ENCODE results near the gene CRMP1.

Gene CRMP1

GRCh38 chr4:5893004-5893580 lies at the start of gene CRMP1:
TSS of gene CRMP1 (minus strand) at chr4:5893086. CDS start at chr4:5892969, 117 bp downstream.
- no peak for DNase-seq

- peak; percentile 8 for DNase-seq
These were observed 48.7 kb upstream of the CRMP1 start for GRCh38 chr4:5941601-5942000.

DNA sequence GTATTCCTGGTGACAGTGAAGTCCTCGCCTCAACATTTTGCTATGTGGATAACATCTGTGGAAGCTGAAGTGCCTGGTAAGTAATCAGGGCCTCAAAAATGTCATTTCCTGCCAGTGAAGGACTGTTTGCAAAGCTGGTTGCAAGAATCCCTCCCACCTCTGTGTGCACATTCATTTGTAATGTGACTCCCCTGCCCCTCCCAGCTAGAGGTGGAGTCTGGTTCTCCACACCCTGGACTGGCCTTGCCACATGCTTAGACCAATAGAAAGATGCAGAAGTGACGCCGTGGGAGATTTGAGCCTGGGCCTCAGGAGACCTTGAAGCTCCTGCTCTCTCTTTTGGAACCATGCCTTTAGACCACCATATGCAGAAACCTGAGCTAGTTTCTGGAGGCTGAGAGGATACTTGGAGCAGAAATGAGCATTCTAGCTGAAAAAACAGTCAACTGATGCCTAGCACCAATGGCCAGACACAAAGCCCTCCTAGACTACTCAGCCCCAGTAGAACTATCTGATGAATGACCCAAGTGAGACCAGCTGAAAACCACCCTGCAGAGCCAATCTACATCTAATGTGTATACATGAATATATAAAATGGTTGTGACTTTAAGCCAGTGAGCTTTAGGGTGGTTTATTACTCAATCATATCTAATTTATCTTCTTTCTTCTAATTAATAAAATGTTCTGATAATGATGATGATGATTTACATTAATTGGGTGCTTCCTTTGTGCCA lies 47.8 kb upstream of the CRMP1 start:
- peak; percentile 21 for DNase-seq

DNA sequence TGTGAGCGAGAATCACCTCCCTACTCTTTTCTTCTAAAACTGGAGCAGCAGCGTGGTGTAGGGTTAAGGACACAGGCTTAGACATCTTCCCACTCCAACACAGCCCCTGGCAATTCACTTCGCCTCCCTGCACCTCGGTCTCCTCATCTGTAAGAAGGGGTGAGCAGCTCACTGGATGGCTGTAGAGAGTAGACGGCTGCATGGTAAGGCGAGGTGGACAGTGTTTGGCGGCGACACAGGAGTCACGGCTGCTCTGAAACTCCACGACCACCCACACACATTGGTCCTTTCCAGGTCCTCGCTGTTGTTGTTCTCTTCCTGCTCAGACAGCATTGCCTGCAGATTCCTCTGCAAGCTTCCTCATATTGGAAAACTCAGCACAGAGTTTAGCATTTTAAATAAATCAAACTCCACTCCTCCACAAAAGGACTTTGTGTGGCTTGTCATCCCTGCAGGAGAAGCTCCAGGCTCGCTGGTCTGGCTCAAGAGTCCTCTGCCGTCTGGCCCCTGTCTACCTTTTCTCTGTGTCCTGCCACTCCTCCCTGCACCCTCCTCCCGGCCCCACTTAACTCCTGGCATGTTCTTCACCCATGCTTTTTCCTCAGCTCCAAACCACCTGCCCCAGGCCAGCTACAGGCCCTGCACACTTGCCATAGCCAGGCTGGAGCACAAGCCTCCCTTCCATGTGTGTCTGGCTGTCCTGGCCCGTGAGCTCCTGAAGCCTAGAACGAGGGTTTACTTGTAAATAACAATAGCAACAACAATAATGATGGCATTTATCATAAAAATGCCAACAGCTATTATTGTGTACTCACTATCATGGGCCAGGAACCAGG lies 41.3 kb upstream of the CRMP1 start:
- no peak for DNase-seq

DNA sequence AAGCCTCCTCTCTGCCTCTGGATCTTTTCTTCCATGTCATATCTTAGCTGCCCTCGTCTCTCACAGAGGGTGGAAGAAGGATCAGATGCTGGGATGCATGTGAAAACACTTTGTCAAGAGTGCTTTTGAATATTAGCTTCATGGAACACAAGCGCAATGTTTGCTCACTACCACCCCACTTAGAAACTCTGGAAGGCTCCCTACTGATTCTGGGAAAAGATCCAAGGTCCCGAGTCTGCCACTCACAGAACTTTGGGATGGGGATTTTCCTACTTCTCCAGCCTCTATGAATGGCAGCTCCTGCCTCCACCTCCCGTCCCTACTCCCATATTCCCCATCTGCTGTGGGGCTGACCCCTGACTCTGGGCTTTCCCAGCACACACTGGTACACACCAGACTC lies 40.2 kb upstream of the CRMP1 start:
- no peak for DNase-seq

GRCh38 chr4:5932035-5932568 lies 39.2 kb upstream of the CRMP1 start:
- no peak for DNase-seq

DNA sequence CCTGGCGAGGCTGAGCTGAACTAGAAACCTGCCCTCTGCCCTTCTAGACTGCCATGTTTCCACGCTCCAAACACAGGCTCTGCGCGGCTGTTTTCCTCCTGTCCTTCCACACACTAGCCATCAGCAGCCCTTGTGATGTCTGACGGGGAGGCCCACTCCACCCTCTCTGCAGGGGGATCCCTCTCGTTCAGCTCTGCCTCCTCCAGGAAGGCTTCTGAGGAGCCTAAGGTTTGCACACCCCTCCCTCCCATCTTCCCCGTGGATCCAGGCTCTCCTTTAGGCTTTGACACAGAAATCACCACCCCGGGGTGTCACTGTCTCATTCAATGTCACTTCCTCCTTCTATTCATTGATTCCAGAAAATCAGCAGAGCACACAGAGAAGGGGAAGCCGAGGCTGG lies 38.6 kb upstream of the CRMP1 start:
- no peak for DNase-seq

DNA sequence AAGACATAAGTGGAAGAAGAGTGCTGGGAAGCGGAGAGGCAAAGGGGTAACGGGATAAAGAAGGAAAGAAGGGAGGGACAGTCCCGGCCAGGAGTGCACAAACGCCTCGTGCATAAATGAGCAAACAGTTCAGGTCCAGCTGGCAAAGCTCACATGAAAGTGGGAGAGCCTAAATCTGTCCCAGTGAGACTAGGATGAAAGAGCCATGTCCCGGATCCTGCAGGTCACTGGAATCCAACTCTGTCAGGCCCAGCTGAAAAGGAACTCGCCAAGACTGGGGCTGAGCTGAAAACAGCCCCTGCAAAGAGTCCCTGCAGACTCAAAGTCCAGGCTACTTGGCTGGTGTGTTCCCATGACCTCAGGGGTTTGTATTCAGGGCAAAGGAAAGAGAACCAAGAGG lies 38.0 kb upstream of the CRMP1 start:
- no peak for DNase-seq

GRCh38 chr4:5930456-5930855 lies 37.6 kb upstream of the CRMP1 start:
- DNase-seq, result no peak

DNA sequence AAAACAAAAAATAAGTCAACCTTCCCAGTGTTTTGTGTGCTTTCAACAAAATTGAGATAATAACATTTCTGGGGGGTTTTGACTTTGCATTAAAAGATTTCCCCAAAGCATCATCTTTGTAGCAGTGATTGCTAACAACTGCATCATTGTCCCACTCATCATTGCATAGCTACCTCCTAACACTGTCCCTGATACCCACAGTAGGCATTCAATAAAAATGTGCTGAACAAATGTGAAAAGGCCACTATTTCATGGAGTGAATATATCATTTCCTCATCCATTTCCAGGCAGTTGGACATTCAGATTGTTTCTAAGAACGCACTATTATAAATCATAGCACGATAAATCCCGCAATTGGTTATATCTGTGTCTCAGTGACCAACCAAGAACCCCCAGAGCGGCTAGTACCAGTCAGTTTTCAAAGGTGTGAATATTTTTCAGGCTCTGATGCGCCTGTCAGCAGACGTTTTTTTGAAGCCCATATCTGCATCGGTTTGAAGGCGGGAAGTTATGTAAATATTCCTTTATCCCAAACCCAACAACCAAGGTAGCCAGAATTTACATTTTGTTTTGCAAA lies 36.0 kb upstream of the CRMP1 start:
- DNase-seq, result no peak

GRCh38 chr4:5928274-5928673 lies 35.4 kb upstream of the CRMP1 start:
- no peak for DNase-seq

DNA sequence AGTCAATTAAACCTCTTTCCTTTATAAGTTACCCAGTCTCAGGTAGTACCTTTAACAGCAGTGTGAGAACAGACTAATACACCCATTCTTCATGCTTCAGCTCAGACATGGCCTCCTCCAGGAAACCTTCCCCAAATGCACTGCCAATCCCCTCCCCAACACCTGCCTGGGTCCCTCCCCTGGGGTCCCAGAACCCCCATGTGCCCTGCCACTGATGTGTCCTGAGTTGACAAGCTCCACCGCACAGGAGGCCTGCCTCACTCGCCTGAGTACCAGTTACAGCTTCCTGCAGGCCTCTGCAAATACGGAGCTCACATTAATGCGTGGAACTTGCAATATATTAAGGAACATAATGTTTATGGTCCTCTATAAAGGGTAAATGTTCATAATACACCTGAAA lies 34.9 kb upstream of the CRMP1 start:
- DNase-seq, result no peak

- no peak for DNase-seq
These were observed 34.2 kb upstream of the CRMP1 start for GRCh38 chr4:5927116-5927515.

- no peak for DNase-seq
These were observed 33.7 kb upstream of the CRMP1 start for GRCh38 chr4:5926598-5926997.

DNA sequence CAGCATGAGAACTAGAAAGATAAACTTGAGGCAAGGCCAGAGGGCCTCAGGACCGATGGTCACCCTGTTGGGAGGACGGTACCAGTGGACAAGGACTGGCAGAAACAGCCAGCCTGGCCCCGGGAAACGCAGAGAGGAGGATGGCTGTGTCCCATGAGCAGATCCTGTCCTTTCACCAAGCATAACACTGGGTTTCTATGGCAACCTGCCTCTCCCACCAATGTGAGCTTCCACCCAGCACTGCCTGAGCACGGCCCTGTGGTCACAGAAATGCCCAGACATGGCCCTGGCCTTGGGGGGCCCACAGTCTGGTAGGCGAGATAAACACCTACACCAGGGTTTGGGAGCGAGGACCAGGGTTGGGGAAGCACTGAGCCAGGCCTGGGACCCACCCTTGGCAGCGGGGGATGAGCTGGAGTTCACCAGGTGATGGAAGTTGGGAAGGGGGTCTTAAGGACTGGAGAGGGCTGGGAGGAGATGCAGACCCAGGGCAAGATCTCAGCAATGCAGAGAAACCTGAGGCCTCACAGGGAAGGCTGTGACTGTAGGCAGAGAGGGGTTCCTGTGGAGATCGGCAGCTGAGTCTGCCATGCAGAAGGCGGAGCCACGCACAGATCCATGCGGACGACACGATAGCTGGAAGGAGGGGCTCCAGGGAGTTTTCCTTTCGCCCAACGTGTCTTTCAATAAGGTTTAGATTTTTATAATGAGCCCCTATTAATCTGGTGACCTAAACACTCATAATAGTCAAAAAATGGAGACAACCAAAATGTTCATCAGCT lies 32.7 kb upstream of the CRMP1 start:
- no peak for DNase-seq

- no peak for DNase-seq
These were observed 31.7 kb upstream of the CRMP1 start for GRCh38 chr4:5924461-5925125.

DNA sequence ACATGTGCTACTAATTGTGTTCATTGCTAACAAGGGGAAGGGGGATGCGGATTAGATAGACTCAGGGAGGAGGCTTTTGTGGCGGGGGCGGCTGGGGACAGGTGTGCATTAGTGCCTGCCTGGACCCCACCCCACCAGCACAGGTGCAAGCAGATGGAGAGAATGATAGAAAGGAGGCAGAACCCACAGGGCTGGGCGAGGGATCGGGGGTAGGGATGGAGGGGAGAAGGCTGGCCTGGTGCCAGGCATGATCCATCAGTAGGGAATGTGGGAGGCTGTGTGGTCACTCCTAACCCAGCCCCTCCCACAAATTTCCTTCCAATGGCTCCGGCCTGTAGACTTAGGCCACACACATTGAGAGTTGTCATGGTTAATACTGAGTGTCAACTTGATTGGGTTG lies 30.5 kb upstream of the CRMP1 start:
- DNase-seq, result no peak

DNA sequence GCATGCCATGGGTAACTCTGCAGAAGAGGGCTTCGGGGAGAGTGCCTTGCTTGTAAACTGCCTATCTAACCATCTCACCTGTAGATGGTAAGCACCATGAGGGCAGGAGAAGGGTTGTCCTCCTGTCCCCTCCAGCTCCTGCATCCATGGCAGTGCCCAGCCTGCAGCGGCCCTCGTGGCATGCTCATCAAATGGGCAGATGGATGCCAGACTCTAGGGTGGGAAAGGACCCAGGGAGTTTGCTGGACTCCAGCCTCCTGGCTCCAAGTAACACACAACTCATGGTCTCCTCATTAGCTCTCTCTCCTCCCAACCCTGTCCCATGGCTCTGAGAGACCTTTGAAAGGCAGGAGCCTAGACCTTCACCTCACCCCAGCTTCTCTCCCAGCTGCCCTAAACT lies 29.7 kb upstream of the CRMP1 start:
- DNase-seq, result no peak

DNA sequence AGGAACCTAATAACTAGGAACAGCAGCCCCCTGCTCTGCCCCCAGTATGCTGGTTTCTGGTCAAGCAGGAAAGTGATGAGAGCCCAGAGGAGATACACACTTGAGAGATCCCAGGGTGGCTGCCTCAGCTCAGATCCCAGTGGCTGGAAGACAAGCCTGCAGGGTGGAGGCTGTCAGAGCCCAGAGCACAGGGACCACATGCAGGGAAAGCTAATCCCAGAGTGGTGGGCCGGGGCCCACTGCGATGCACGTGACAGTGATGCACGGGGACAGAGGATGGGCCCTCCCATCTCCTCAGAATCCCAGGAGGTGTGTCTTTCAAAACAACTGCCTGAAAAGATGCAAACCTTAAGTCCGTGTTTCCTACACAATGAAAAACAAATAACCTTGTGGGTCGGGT lies 29.1 kb upstream of the CRMP1 start:
- no peak for DNase-seq

DNA sequence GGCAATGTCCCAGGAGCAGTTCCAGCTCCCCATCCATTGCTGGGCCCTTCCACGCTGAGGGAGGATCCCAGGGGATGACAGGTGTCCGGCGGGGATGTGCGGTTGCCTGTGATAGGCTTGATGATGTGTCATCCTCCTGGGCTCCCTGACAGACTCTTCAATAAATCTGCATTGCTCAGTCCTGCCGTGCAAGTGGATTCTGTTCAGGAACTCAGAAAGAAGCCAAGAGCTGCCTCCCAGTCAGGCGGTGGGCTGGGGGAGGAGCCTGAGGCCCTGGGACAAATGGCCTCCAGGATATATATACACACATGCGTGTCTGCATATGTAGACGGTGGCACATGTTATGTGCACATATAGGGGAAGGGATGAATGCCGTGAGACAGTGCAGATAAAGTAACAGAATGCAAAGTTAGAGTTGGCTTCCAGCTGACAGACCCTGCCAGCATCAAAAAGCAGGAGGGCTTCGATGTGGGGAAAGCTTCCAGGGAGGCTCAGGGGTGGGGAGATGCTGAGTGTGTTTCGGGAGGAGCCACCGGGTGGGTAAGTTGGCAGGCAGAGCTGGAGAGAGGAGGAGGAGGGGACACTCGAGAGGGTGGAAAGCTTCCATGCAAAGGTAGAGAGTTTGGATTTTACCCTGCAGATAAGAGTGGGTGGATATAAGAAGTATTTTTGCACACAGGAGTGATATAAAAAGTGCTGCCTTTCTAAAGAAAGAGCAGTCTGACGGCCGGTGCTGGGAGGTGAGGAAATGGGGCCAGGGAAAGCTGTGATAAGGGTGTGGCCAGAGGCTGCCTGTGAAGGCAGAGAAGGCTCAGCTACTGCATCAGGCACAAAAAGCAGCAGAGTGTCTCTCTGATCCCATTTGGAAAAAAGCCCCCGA lies 28.5 kb upstream of the CRMP1 start:
- no peak for DNase-seq

DNA sequence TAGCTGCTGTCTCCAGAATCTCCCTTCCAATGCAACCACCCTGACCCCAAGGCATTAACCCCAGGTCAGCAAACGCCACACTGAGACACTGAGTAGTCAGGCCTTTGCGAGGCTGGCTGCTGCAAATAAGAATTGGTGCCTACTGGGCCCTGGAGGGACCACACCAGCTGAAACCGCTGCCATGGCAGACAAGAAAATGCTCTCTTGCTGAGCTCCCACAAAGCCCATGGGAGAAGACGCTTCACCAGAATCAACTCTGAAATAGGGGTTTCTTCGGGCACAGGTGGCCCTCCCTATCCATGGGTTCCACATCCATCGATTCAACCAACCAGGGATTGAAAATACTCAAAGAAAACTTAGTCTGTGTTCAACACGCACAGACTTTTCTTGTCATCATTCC lies 26.7 kb upstream of the CRMP1 start:
- DNase-seq, result no peak
